OCI-LY7 (cell line): Measurements from ENCODE around the gene SDCCAG8. TPM values are rescaled to one million over a fixed set of nuclear protein-coding genes. Genes with fewer than 3 reads are reported as not detected.

Source experiments
- BruUV-seq: library from RNA; stranded (reverse); fragments of 400-500 nt; replicated peaks from 2 replicates; lab custom pipeline; 2021; lab: Mats Ljungman, UMichigan
- CTCF ChIA-PET: fragments of 300-600 bp; sonication (Branson Sonifier 250); formaldehyde crosslinking; loops from one replicate; lab custom pipeline; 2022; ENCODE audit warnings: antibody characterized with exemption; ENCODE audit not compliant: unreplicated experiment; lab: Charles Lee
- POLR2A ChIA-PET: fragments of 300-600 bp; sonication (Branson Sonifier 250); formaldehyde crosslinking; loops from one replicate; lab custom pipeline; 2022; ENCODE audit warnings: antibody characterized with exemption; lab: Charles Lee
- DNase-seq: peaks from one replicate; pipeline ENCODE4 v3.0.0-alpha.2; 2015; ENCODE audit warnings: low spot score
- H2AFZ ChIP-seq: fragments of 200-600 bp; sonication (generic), shearing (Covaris generic); 2 replicates; pipeline ENCODE4 v1.6.1; 2014; ENCODE audit warnings: mild to moderate bottlenecking, antibody characterized with exemption, low read length, moderate library complexity
- H3K27ac ChIP-seq: fragments of 200-600 bp; sonication (generic); 2 replicates; pipeline ENCODE4 v1.5.1; 2014; ENCODE audit warnings: mixed run types, low read depth, mild to moderate bottlenecking, moderate library complexity, low read length, inconsistent platforms; ENCODE audit not compliant: poor library complexity, severe bottlenecking
- H3K36me3 ChIP-seq: fragments of 200-600 bp; sonication (generic); 2 replicates; pipeline ENCODE4 v1.6.1; 2014; ENCODE audit warnings: mild to moderate bottlenecking, antibody characterized with exemption, low read length, moderate library complexity, mixed read lengths; ENCODE audit not compliant: insufficient read depth
- H3K4me1 ChIP-seq: fragments of 200-600 bp; sonication (generic); 2 replicates; pipeline ENCODE4 v1.5.1; 2014; ENCODE audit warnings: mild to moderate bottlenecking, low read length; ENCODE audit not compliant: insufficient read depth, poor library complexity, severe bottlenecking
- H3K4me2 ChIP-seq: fragments of 200-600 bp; sonication (generic); 2 replicates; pipeline ENCODE4 v1.6.1; 2014; ENCODE audit warnings: mild to moderate bottlenecking, low read length
- H3K4me3 ChIP-seq: fragments of 200-600 bp; sonication (generic); 2 replicates; pipeline ENCODE4 v1.5.1; 2014; ENCODE audit warnings: mild to moderate bottlenecking, low read depth, low read length; ENCODE audit not compliant: poor library complexity, severe bottlenecking
- H3K79me2 ChIP-seq: fragments of 200-600 bp; sonication (generic); 2 replicates; pipeline ENCODE4 v1.6.1; 2016; ENCODE audit warnings: low read depth, mild to moderate bottlenecking, low read length, moderate library complexity, mixed read lengths; ENCODE audit not compliant: insufficient read depth
- H3K9me2 ChIP-seq: fragments of 200-600 bp; sonication (generic); 2 replicates; pipeline ENCODE4 v1.6.1; 2016; ENCODE audit warnings: mild to moderate bottlenecking, low read length, mixed read lengths; ENCODE audit not compliant: insufficient read depth
- H3K9me3 ChIP-seq: fragments of 200-600 bp; sonication (generic); 2 replicates; pipeline ENCODE4 v1.6.1; 2014; ENCODE audit warnings: mild to moderate bottlenecking, mixed run types, low read length, mixed read lengths
- H4K20me1 ChIP-seq: fragments of 200-600 bp; sonication (generic); 2 replicates; pipeline ENCODE4 v1.6.1; 2014; ENCODE audit warnings: mild to moderate bottlenecking, antibody characterized with exemption, low read length, moderate library complexity, mixed read lengths; ENCODE audit not compliant: insufficient read depth
- EZH2phosphoT487 ChIP-seq: fragments of 200-600 bp; sonication (generic); IDR thresholded peaks from 2 replicates; pipeline ENCODE4 v1.6.1; 2018; ENCODE audit warnings: low read depth, borderline replicate concordance, mild to moderate bottlenecking, mixed run types, antibody characterized with exemption, low read length, moderate library complexity, mixed read lengths
- intact Hi-C: fragments of 100-400 bp; cut with micrococcal nuclease; formaldehyde crosslinking; loops from one replicate; pipeline ENCODE4 v1.10.0; 2022; ENCODE audit not compliant: unreplicated experiment
- total RNA-seq, 2 experiments: library from RNA; depleted of rRNA in 1 of 2; stranded (reverse); fragments of >200 nt in 1 of 2; shearing (Covaris generic) in 1 of 2; gene quantifications; 2 replicates each; pipeline ENCODE4 v1.2.3, GENCODE V29; 2014 to 2022
- TF ChIP-seq, protein P1 (sequence below): fragments of 200-600 bp; sonication (generic); conservative IDR thresholded peaks from 2 replicates; pipeline ENCODE4 v1.5.1; 2014; ENCODE audit warnings: mild to moderate bottlenecking, antibody characterized with exemption, low read length, moderate library complexity, mixed read lengths

Gene SDCCAG8
- total RNA-seq, 2 experiments from 2014 or later = 18.1 to 28.7 TPM

DNA sequence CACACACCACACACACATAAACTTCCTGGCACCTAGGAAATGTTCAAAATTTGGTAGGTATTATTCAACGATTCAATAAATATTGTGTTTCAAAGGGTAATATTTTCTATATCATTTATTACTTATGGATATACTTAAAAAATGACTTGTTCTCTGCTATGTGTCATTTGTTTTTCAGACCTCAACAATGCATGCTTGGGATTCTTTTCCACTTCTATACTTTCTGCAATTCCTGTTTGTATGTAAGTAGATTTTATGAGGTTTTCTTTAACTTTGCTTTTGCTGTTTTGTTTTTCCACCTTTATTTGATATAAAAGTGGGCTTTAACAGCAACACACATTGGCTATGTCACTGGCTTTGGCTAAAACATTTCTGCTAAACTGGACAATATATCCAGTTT, 4.3 kb upstream of the SDCCAG8 start:
- Histone ChIP-seq H2AFZ (no peak overlapping the region), H4K20me1 (peaks cover 36% of the 10 kb centered on the region), H3K9me3 (no peaks in the 10 kb centered on the region), H3K4me1 (peaks cover 46% of the 10 kb centered on the region), H3K4me2 (peak overlapping the region; percentile 93), H3K79me2 (peaks cover 85% of the 10 kb centered on the region), H3K36me3 (no peaks in the 10 kb centered on the region), H3K9me2 (no peaks in the 10 kb centered on the region), H3K4me3 (peak overlapping the region; percentile 23), H3K27ac (no peak overlapping the region)
- TF ChIP-seq EZH2phosphoT487 = no peak
- TF ChIP-seq, protein P1, sequence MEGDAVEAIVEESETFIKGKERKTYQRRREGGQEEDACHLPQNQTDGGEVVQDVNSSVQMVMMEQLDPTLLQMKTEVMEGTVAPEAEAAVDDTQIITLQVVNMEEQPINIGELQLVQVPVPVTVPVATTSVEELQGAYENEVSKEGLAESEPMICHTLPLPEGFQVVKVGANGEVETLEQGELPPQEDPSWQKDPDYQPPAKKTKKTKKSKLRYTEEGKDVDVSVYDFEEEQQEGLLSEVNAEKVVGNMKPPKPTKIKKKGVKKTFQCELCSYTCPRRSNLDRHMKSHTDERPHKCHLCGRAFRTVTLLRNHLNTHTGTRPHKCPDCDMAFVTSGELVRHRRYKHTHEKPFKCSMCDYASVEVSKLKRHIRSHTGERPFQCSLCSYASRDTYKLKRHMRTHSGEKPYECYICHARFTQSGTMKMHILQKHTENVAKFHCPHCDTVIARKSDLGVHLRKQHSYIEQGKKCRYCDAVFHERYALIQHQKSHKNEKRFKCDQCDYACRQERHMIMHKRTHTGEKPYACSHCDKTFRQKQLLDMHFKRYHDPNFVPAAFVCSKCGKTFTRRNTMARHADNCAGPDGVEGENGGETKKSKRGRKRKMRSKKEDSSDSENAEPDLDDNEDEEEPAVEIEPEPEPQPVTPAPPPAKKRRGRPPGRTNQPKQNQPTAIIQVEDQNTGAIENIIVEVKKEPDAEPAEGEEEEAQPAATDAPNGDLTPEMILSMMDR = no peak
- no peak for DNase-seq
- ChIA-PET CTCF (no interaction called here), POLR2A (interaction anchor here (5.3 kb wide), 1 partner anchor 8 kb away, joined by 37 read pairs; no protein-coding TSS in a partner anchor)
- TSS peak; percentile 13 for BruUV-seq
- intact Hi-C loops = no loop called here

DNA sequence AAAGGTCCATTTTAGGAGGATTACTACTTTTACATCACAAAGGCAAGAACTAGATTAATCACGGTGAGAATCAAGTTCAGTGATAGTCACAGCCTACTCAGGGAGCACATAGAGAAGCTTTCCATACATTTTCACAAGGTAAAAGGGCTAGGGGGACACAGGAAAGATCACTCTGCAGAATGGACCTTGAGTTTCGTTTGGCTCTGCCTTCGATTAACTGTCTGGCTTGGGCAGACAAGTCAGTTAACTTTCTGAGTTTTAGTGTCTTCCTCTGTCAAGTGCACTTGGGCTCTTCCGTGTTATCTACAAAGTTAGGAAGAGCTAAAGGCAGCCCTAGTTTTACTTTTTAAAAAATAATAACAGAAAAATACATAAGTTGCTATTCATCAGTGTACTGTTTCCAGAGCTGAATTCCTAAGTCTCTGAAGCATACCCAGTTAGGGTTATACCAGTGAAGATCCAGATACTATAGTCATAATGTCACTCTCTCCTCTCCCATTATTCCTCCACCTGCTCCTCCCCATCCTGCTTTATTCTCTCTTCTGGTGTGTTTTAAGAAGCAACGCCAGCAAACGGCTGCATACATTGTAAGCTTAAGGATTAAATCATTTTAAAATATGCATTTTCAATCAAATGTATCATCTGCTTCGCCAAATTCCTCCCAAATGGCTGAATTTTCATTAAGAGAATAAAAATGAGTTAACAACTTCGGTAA, 2.5 kb upstream of the SDCCAG8 start:
- POLR2A ChIA-PET = interaction anchor here (0.6 to 5.3 kb wide), 7 partner anchors 10 to 25 kb away, joined by 3 to 37 read pairs (median 3); no protein-coding TSS in a partner anchor
- peaks cover 39% of the 10 kb centered on the region for H3K4me1 ChIP-seq
- intact Hi-C loops = no loop called here
- H3K9me3 ChIP-seq = no peaks in the 10 kb centered on the region
- TF ChIP-seq, protein P1 = no peak
- no peak for TF ChIP-seq EZH2phosphoT487
- peak; percentile 19 for DNase-seq
- H3K79me2 ChIP-seq = peaks cover 86% of the 10 kb centered on the region
- BruUV-seq = no TSS peak
- peak overlapping the region; percentile 85 for H3K27ac ChIP-seq
- H3K4me2 ChIP-seq = peak overlapping the region; percentile 93
- peaks cover 25% of the 10 kb centered on the region for H4K20me1 ChIP-seq
- H2AFZ ChIP-seq = no peak overlapping the region
- peak overlapping the region; percentile 93 for H3K4me3 ChIP-seq
- H3K36me3 ChIP-seq = no peaks in the 10 kb centered on the region
- CTCF ChIA-PET = interaction anchor here (0.5 to 1.0 kb wide), 2 partner anchors 10 to 19 kb away, joined by 3 to 4 read pairs; no protein-coding TSS in a partner anchor
- no peaks in the 10 kb centered on the region for H3K9me2 ChIP-seq

DNA sequence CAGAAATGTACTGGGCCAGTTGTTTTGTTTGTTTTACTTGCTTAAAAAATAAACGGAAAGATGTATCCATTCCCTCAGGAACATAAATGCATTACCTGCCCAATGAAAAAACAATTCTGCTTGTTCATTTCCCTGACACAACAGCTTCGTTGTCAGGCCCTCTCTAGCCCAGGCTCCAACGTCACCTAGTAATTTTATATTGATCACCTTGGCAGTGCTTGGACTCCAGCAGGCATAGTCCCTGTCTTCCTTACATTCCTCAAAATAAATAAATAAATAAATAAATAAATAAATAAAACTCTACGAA, 2.0 kb upstream of the SDCCAG8 start:
- no peak overlapping the region for H2AFZ ChIP-seq
- no peaks in the 10 kb centered on the region for H3K9me3 ChIP-seq
- TSS peak; percentile 64 for BruUV-seq
- H3K9me2 ChIP-seq = no peaks in the 10 kb centered on the region
- H3K4me3 ChIP-seq = peak overlapping the region; percentile 93
- POLR2A ChIA-PET = interaction anchor here (0.8 to 5.3 kb wide), 4 partner anchors 10 to 23 kb away, joined by 3 to 37 read pairs (median 4); no protein-coding TSS in a partner anchor
- peaks cover 37% of the 10 kb centered on the region for H3K4me1 ChIP-seq
- peak overlapping the region; percentile 85 for H3K27ac ChIP-seq
- intact Hi-C loops = no loop called here
- no peaks in the 10 kb centered on the region for H3K36me3 ChIP-seq
- CTCF ChIA-PET = interaction anchor here (0.5 to 1.0 kb wide), 2 partner anchors 11 to 20 kb away, joined by 3 to 4 read pairs; no protein-coding TSS in a partner anchor
- TF ChIP-seq EZH2phosphoT487 = no peak
- peak overlapping the region; percentile 93 for H3K4me2 ChIP-seq
- DNase-seq = no peak
- peaks cover 80% of the 10 kb centered on the region for H3K79me2 ChIP-seq
- H4K20me1 ChIP-seq = peaks cover 25% of the 10 kb centered on the region
